ENCODE data around the gene KIFC3. TPM values are rescaled to one million over a fixed set of nuclear protein-coding genes. Genes with fewer than 3 reads are reported as not detected.
A peak's percentile ranks its signal among the peaks of the same experiment; 100 is the strongest.

KIFC3 gene
- total RNA-seq, 2 experiments from 2014 or later = 0.53 TPM; not detected in 1

GRCh38 chr16:57808589-57809228 lies 6.4 kb upstream of the KIFC3 start:
- POLR2A ChIA-PET = interaction anchor here (0.7 kb wide), 1 partner anchor 815 kb away, joined by 4 read pairs; no protein-coding TSS in a partner anchor
- Mint-ChIP-seq H3K27ac (no peak overlapping the region), H3K36me3 (ENCODE audit: low read depth) (no peaks in the 10 kb centered on the region), H3K27me3 (ENCODE audit: low read depth) (peaks cover 28% of the 10 kb centered on the region), H3K9me3 (ENCODE audit: insufficient read depth) (no peaks in the 10 kb centered on the region), H3K4me1 (ENCODE audit: low read depth) (peaks cover 33% of the 10 kb centered on the region), H3K4me3 (peak overlapping the region; percentile 35)
- CTCF ChIA-PET = interaction anchor here (0.6 to 1.0 kb wide), 3 partner anchors 9 to 23 kb away, joined by 3 to 4 read pairs (median 3); no protein-coding TSS in a partner anchor
- ATAC-seq (no peak), DNase-seq (no peak)

DNA sequence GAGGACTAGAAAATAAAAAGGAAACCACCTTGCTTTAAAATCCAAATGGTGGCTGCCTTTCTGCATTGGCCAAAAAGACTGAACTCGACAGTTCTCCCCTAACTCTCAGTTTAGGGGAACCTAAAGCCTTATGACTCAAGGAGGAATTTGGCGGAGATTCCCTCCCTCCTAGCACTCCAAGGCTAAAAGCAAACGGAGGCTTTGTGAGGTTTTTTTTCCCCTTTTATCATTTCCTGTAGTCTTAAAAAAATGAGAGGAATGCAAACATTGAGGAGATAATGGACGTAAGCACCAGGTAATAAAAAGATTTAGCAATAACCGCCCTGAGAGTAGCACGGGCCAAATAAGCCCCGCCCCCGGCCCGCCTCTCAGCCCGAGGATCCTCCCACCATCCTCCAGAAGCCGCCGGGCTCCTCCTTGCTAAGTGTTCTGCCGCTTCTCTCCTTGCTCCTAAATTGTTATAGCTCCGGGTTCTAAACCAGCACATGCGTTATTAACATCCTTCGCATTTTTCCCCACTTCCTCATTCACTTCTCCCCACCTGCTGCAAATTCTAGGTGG lies 5.8 kb upstream of the KIFC3 start:
- ChIA-PET POLR2A (interaction anchor here (0.7 kb wide), 1 partner anchor 814 kb away, joined by 4 read pairs; no protein-coding TSS in a partner anchor), CTCF (interaction anchor here (0.6 to 1.0 kb wide), 3 partner anchors 10 to 24 kb away, joined by 3 to 4 read pairs (median 3); no protein-coding TSS in a partner anchor)
- Mint-ChIP-seq H3K4me1 (ENCODE audit: low read depth) (peaks cover 33% of the 10 kb centered on the region), H3K27ac (no peak overlapping the region), H3K27me3 (ENCODE audit: low read depth) (peaks cover 33% of the 10 kb centered on the region), H3K36me3 (ENCODE audit: low read depth) (no peaks in the 10 kb centered on the region), H3K4me3 (peak overlapping the region; percentile 35), H3K9me3 (ENCODE audit: insufficient read depth) (no peaks in the 10 kb centered on the region)
- peak; percentile 75 for DNase-seq
- peak; percentile 62 for ATAC-seq

DNA sequence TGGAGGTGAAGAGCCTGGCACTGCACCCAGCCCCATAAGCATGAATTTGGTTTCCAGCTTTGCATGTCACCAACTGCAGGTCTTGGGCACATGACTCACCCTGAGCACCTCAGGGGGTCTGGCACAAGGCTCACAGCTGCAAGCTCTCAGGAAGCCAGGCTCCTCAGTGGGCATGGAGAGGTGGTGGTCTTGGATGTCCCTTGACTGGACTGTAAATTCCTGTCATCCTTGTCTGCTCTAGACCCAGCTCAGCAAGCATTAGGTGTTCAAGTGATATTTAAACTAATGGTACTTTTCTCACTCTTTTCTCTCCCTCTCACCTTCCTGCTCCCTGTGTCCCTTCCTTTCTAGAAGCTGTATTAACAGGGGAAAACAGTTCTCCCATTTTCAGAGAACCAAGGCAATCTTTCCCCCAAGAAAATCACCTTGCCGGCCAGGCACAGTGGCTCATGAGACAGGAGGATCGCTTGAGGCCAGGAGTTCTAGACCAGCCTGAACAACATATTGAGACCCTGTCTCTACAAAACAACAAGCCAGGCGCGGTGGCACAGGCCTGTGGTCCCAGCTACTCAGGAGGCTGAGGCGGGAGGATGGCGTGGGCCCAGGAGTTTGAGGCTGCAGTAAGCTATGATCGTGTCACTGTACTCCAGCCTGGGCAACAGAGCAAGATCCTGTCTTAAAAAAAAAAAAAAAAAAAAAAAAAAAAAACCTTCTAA lies 5.1 kb upstream of the KIFC3 start:
- Mint-ChIP-seq H3K4me1 (ENCODE audit: low read depth) (peaks cover 39% of the 10 kb centered on the region), H3K9me3 (ENCODE audit: insufficient read depth) (no peaks in the 10 kb centered on the region), H3K4me3 (no peak overlapping the region), H3K36me3 (ENCODE audit: low read depth) (no peaks in the 10 kb centered on the region), H3K27me3 (ENCODE audit: low read depth) (peaks cover 40% of the 10 kb centered on the region), H3K27ac (no peak overlapping the region)
- ChIA-PET CTCF (interaction anchor here (1.0 kb wide), 1 partner anchor 13 kb away, joined by 4 read pairs; no protein-coding TSS in a partner anchor), POLR2A (interaction anchor here (0.7 kb wide), 1 partner anchor 813 kb away, joined by 4 read pairs; no protein-coding TSS in a partner anchor)
- ATAC-seq = no peak
- no peak for DNase-seq

- no peak for ATAC-seq
- Mint-ChIP-seq H3K4me1 (ENCODE audit: low read depth) (peaks cover 34% of the 10 kb centered on the region), H3K4me3 (no peak overlapping the region), H3K36me3 (ENCODE audit: low read depth) (no peaks in the 10 kb centered on the region), H3K9me3 (ENCODE audit: insufficient read depth) (no peaks in the 10 kb centered on the region), H3K27ac (no peak overlapping the region), H3K27me3 (ENCODE audit: low read depth) (peaks cover 54% of the 10 kb centered on the region)
- ChIA-PET CTCF (no interaction called here), POLR2A (no interaction called here)
- DNase-seq = no peak
Observed at GRCh38 chr16:57805176-57805575, 2.9 kb upstream of the KIFC3 start.

- ChIA-PET POLR2A (interaction anchor here (0.6 kb wide), 1 partner anchor 36 kb away, joined by 3 read pairs; no protein-coding TSS in a partner anchor), CTCF (interaction anchor here (0.7 kb wide), 1 partner anchor 9 kb away, joined by 3 read pairs; no protein-coding TSS in a partner anchor)
- no peak for ATAC-seq
- H3K36me3 Mint-ChIP-seq (ENCODE audit: low read depth) = no peaks in the 10 kb centered on the region
- no peak overlapping the region for H3K27ac Mint-ChIP-seq
- peaks cover 33% of the 10 kb centered on the region for H3K4me1 Mint-ChIP-seq (ENCODE audit: low read depth)
- no peak for DNase-seq
- H3K9me3 Mint-ChIP-seq (ENCODE audit: insufficient read depth) = no peaks in the 10 kb centered on the region
- peaks cover 57% of the 10 kb centered on the region for H3K27me3 Mint-ChIP-seq (ENCODE audit: low read depth)
- no peak overlapping the region for H3K4me3 Mint-ChIP-seq
Observed at GRCh38 chr16:57804111-57804837, 2.0 kb upstream of the KIFC3 start.

GRCh38 chr16:57803134-57803990 lies 1.1 kb upstream of the KIFC3 start:
- CTCF ChIA-PET = interaction anchor here (0.7 kb wide), 1 partner anchor 8 kb away, joined by 3 read pairs; no protein-coding TSS in a partner anchor
- ATAC-seq (no peak), DNase-seq (no peak)
- H3K27me3 Mint-ChIP-seq (ENCODE audit: low read depth) = peaks cover 54% of the 10 kb centered on the region
- H3K27ac Mint-ChIP-seq = no peak overlapping the region
- no peaks in the 10 kb centered on the region for H3K9me3 Mint-ChIP-seq (ENCODE audit: insufficient read depth)
- H3K4me1 Mint-ChIP-seq (ENCODE audit: low read depth) = peaks cover 34% of the 10 kb centered on the region
- POLR2A ChIA-PET = no interaction called here
- H3K36me3 Mint-ChIP-seq (ENCODE audit: low read depth) = no peaks in the 10 kb centered on the region
- H3K4me3 Mint-ChIP-seq = peak overlapping the region; percentile 74

GRCh38 chr16:57801809-57802340 lies 416 bp downstream of the KIFC3 start:
- ATAC-seq (no peak), DNase-seq (no peak)
- Mint-ChIP-seq H3K27ac (no peak overlapping the region), H3K27me3 (ENCODE audit: low read depth) (peaks cover 46% of the 10 kb centered on the region), H3K9me3 (ENCODE audit: insufficient read depth) (no peaks in the 10 kb centered on the region), H3K4me1 (ENCODE audit: low read depth) (peaks cover 27% of the 10 kb centered on the region), H3K4me3 (peak overlapping the region; percentile 17), H3K36me3 (ENCODE audit: low read depth) (no peaks in the 10 kb centered on the region)
- POLR2A ChIA-PET = no interaction called here
- CTCF ChIA-PET = no interaction called here

DNA sequence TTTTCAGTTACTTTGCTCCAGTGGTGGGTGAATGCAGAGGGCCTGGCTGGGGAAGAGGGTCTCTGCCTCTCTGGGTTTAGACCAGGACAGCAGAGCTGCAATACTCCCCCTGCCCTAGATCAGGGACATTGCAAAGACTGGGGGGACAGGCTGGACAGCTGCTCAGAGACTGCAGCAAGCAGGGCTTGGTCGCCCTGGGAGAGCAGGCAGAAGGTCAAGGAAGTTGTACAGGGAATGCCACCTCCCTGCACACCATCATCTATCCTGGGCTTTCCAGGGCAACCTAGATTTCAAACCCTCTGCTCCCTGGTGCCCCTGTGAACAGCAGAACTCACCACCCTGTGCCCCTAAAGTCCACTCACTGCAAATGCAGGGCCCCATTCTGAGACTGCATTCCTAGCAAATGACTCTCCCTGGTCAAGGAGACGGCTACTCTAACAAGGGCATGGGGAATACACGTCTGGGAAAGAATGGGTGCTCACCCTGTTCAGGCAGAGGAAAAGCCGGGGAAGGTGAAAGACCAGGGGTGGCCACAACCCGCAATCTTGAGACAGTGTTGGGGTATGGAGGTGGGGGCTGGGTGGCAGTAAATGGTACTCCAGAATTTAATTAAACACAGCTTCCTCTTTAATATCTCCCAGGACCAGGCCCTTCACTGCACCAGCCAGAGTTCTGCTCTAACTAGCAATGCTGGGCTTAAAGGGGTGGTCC lies 1.0 kb downstream of the KIFC3 start:
- no peak for ATAC-seq
- Mint-ChIP-seq H3K4me1 (ENCODE audit: low read depth) (peaks cover 27% of the 10 kb centered on the region), H3K36me3 (ENCODE audit: low read depth) (no peaks in the 10 kb centered on the region), H3K9me3 (ENCODE audit: insufficient read depth) (no peaks in the 10 kb centered on the region), H3K27ac (no peak overlapping the region), H3K27me3 (ENCODE audit: low read depth) (peaks cover 41% of the 10 kb centered on the region), H3K4me3 (peak overlapping the region; percentile 17)
- POLR2A ChIA-PET = no interaction called here
- no peak for DNase-seq
- CTCF ChIA-PET = no interaction called here

GRCh38 chr16:57800200-57801097 lies 1.8 kb downstream of the KIFC3 start:
- Mint-ChIP-seq H3K27ac (no peak overlapping the region), H3K36me3 (ENCODE audit: low read depth) (no peaks in the 10 kb centered on the region), H3K4me3 (no peak overlapping the region), H3K9me3 (ENCODE audit: insufficient read depth) (no peaks in the 10 kb centered on the region), H3K27me3 (ENCODE audit: low read depth) (peaks cover 37% of the 10 kb centered on the region), H3K4me1 (ENCODE audit: low read depth) (peaks cover 27% of the 10 kb centered on the region)
- CTCF ChIA-PET = interaction anchor here (1.1 to 1.5 kb wide), 3 partner anchors 10 to 152 kb away, joined by 3 to 7 read pairs (median 4); no protein-coding TSS in a partner anchor
- ATAC-seq = no peak
- no peak for DNase-seq
- POLR2A ChIA-PET = no interaction called here

Data from activated CD8-positive, alpha-beta T cell treated with anti-CD3 and anti-CD28 coated beads, Interleukin-2, amount 10 ng/mL, durations not matched to agents 7 days and 5 days (primary cell).